ENCODE measurements around the gene CYP2R1.
"Not testable (repeated sequence)": the region's sequence is repeated elsewhere in the genome, so short reads cannot be mapped to it uniquely, and the experiment has no call there.

CYP2R1 gene

GRCh38 chr11:14891143-14892035 lies 642 bp downstream of the CYP2R1 start:
- H3K9ac ChIP-seq (ENCODE audit: low read length): peak overlapping the region; percentile 47
- H3K36me3 ChIP-seq (ENCODE audit: control insufficient read depth, insufficient read depth, low read length): no peaks in the 10 kb centered on the region
- no peaks in the 10 kb centered on the region; the same call in 1 of the 2 replicates for H3K4me1 ChIP-seq (ENCODE audit: control insufficient read depth, insufficient read depth, low read length)
- no peaks in the 10 kb centered on the region; the same call in 1 of the 2 replicates for H3K27me3 ChIP-seq (ENCODE audit: control insufficient read depth, insufficient read depth, low read length)
- H3K4me3 ChIP-seq (ENCODE audit: low read depth, low read length): peak overlapping the region; percentile 62
- no peaks in the 10 kb centered on the region; the same call in 1 of the 2 replicates for H3K9me3 ChIP-seq (ENCODE audit: control insufficient read depth, insufficient read depth, low read depth, low read length)
- no peak overlapping the region for H3K27ac ChIP-seq (ENCODE audit: low read depth, low read length)

GRCh38 chr11:14886513-14886912 lies 5.5 kb downstream of the CYP2R1 start:
- Histone ChIP-seq H3K27me3 (ENCODE audit: control insufficient read depth, insufficient read depth, low read length) (no peaks in the 10 kb centered on the region; the same call in 1 of the 2 replicates), H3K4me3 (ENCODE audit: low read depth, low read length) (no peak overlapping the region), H3K4me1 (ENCODE audit: control insufficient read depth, insufficient read depth, low read length) (no peaks in the 10 kb centered on the region; the same call in 1 of the 2 replicates), H3K27ac (ENCODE audit: low read depth, low read length) (no peak overlapping the region), H3K9ac (ENCODE audit: low read length) (no peak overlapping the region), H3K9me3 (ENCODE audit: control insufficient read depth, insufficient read depth, low read depth, low read length) (no peaks in the 10 kb centered on the region), H3K36me3 (ENCODE audit: control insufficient read depth, insufficient read depth, low read length) (no peaks in the 10 kb centered on the region)

- H3K36me3 ChIP-seq (ENCODE audit: control insufficient read depth, insufficient read depth, low read length): no peaks in the 10 kb centered on the region
- H3K4me3 ChIP-seq (ENCODE audit: low read depth, low read length): no peak overlapping the region
- no peaks in the 10 kb centered on the region for H3K9me3 ChIP-seq (ENCODE audit: control insufficient read depth, insufficient read depth, low read depth, low read length)
- H3K27me3 ChIP-seq (ENCODE audit: control insufficient read depth, insufficient read depth, low read length): no peaks in the 10 kb centered on the region
- no peak overlapping the region for H3K27ac ChIP-seq (ENCODE audit: low read depth, low read length)
- no peaks in the 10 kb centered on the region; the same call in 1 of the 2 replicates for H3K4me1 ChIP-seq (ENCODE audit: control insufficient read depth, insufficient read depth, low read length)
- no peak overlapping the region for H3K9ac ChIP-seq (ENCODE audit: low read length)
Measured at GRCh38 chr11:14884667-14885273, 7.3 kb downstream of the CYP2R1 start.

DNA sequence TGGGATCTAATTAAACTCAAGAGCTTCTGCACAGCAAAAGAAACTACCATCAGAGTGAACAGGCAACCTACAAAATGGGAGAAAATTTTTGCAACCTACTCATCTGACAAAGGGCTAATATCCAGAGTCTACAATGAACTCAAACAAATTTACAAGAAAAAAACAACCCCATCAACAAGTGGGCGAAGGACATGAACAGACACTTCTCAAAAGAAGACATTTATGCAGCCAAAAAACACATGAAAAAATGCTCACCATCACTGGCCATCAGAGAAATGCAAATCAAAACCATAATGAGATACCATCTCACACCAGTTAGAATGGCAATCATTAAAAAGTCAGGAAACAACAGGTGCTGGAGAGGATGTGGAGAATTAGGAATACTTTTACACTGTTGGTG lies 8.3 kb downstream of the CYP2R1 start:
- H3K4me1 ChIP-seq (ENCODE audit: control insufficient read depth, insufficient read depth, low read length); H3K9me3 ChIP-seq (ENCODE audit: control insufficient read depth, insufficient read depth, low read depth, low read length); H3K27me3 ChIP-seq (ENCODE audit: control insufficient read depth, insufficient read depth, low read length); H3K4me3 ChIP-seq (ENCODE audit: low read depth, low read length); H3K36me3 ChIP-seq (ENCODE audit: control insufficient read depth, insufficient read depth, low read length); H3K27ac ChIP-seq (ENCODE audit: low read depth, low read length); H3K9ac ChIP-seq (ENCODE audit: low read length): not testable (repeated sequence)

- H3K9ac ChIP-seq (ENCODE audit: low read length): no peak overlapping the region
- no peaks in the 10 kb centered on the region for H3K9me3 ChIP-seq (ENCODE audit: control insufficient read depth, insufficient read depth, low read depth, low read length)
- H3K4me1 ChIP-seq (ENCODE audit: control insufficient read depth, insufficient read depth, low read length): no peaks in the 10 kb centered on the region
- H3K27ac ChIP-seq (ENCODE audit: low read depth, low read length): no peak overlapping the region
- H3K27me3 ChIP-seq (ENCODE audit: control insufficient read depth, insufficient read depth, low read length): no peaks in the 10 kb centered on the region
- H3K36me3 ChIP-seq (ENCODE audit: control insufficient read depth, insufficient read depth, low read length): no peaks in the 10 kb centered on the region
- H3K4me3 ChIP-seq (ENCODE audit: low read depth, low read length): no peak overlapping the region
Measured at GRCh38 chr11:14882196-14882595, 9.8 kb downstream of the CYP2R1 start.

GRCh38 chr11:14881576-14882193 lies 10.3 kb downstream of the CYP2R1 start:
- H3K27me3 ChIP-seq (ENCODE audit: control insufficient read depth, insufficient read depth, low read length): no peaks in the 10 kb centered on the region
- no peak overlapping the region for H3K9ac ChIP-seq (ENCODE audit: low read length)
- H3K9me3 ChIP-seq (ENCODE audit: control insufficient read depth, insufficient read depth, low read depth, low read length): no peaks in the 10 kb centered on the region
- no peak overlapping the region for H3K4me3 ChIP-seq (ENCODE audit: low read depth, low read length)
- no peak overlapping the region for H3K27ac ChIP-seq (ENCODE audit: low read depth, low read length)
- no peaks in the 10 kb centered on the region for H3K36me3 ChIP-seq (ENCODE audit: control insufficient read depth, insufficient read depth, low read length)
- no peaks in the 10 kb centered on the region for H3K4me1 ChIP-seq (ENCODE audit: control insufficient read depth, insufficient read depth, low read length)

DNA sequence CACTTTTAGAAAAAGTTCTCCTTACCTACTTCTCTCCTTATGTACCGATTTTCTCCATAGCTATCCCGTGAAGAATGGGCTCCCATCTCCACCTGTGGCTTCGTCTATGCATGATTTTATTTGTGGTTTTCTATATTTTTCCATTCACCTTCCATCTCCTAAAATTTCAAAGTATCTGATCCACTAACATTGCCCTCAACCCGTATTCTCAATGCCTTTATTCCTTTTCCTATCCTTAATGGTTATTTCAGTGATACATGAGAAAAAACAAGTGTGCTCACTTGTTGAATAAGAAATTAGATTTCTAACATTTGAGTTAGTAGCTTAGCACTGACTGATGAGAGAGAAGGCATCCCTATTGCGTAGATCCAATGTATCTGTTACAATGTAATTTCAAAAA lies 16.9 kb downstream of the CYP2R1 start:
- H3K9me3 ChIP-seq (ENCODE audit: control insufficient read depth, insufficient read depth, low read depth, low read length): no peaks in the 10 kb centered on the region
- no peak overlapping the region for H3K4me3 ChIP-seq (ENCODE audit: low read depth, low read length)
- no peaks in the 10 kb centered on the region for H3K36me3 ChIP-seq (ENCODE audit: control insufficient read depth, insufficient read depth, low read length)
- no peak overlapping the region for H3K9ac ChIP-seq (ENCODE audit: low read length)
- no peaks in the 10 kb centered on the region for H3K27me3 ChIP-seq (ENCODE audit: control insufficient read depth, insufficient read depth, low read length)
- H3K4me1 ChIP-seq (ENCODE audit: control insufficient read depth, insufficient read depth, low read length): no peaks in the 10 kb centered on the region
- H3K27ac ChIP-seq (ENCODE audit: low read depth, low read length): no peak overlapping the region

DNA sequence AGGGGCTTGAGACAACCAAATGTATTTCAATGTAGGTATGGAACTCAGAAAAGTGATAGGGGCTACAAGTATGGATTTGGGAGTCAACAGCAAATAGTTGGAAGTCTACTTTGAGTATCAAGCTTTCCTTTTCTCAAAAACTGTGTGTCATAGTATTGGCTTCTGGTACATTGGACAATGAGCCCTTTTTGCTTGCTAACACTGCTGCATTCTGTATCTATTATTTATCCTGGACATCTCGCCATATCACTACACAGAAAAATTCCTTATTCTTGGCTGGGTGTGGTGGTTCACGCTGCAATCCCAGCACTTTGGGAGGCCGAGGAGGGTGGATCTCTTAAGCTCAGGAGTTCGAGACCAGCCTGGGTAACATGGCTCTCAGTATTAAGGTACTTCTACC lies 18.4 kb downstream of the CYP2R1 start:
- Histone ChIP-seq H3K4me3 (ENCODE audit: low read depth, low read length) (no peak overlapping the region), H3K9ac (ENCODE audit: low read length) (no peak overlapping the region), H3K27me3 (ENCODE audit: control insufficient read depth, insufficient read depth, low read length) (no peaks in the 10 kb centered on the region), H3K9me3 (ENCODE audit: control insufficient read depth, insufficient read depth, low read depth, low read length) (no peaks in the 10 kb centered on the region), H3K36me3 (ENCODE audit: control insufficient read depth, insufficient read depth, low read length) (no peaks in the 10 kb centered on the region), H3K27ac (ENCODE audit: low read depth, low read length) (no peak overlapping the region), H3K4me1 (ENCODE audit: control insufficient read depth, insufficient read depth, low read length) (no peaks in the 10 kb centered on the region)

GRCh38 chr11:14872032-14872431 lies 20.0 kb downstream of the CYP2R1 start:
- no peaks in the 10 kb centered on the region for H3K36me3 ChIP-seq (ENCODE audit: control insufficient read depth, insufficient read depth, low read length)
- H3K27ac ChIP-seq (ENCODE audit: low read depth, low read length): no peak overlapping the region
- H3K9me3 ChIP-seq (ENCODE audit: control insufficient read depth, insufficient read depth, low read depth, low read length): no peaks in the 10 kb centered on the region

DNA sequence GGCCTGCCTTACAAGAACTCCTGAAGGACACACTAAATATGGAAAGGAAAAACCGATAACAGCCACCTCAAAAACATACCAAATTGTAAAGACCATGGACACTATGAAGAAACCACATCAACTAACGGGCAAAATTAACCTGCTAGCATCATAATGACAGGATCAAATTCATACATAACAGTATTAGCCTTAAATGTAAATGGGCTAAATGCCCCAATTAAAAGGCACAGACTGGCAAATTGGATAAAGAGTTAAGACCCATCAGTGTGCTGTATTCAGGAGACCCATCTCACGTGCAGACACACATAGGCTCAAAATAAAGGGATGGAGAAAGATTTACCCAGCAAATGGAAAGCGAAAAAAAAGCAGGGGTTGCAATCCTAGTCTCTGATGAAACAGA lies 28.3 kb downstream of the CYP2R1 start:
- not testable (repeated sequence) for H3K4me3 ChIP-seq (ENCODE audit: low read depth, low read length); H3K36me3 ChIP-seq (ENCODE audit: control insufficient read depth, insufficient read depth, low read length); H3K27me3 ChIP-seq (ENCODE audit: control insufficient read depth, insufficient read depth, low read length); H3K9me3 ChIP-seq (ENCODE audit: control insufficient read depth, insufficient read depth, low read depth, low read length); H3K4me1 ChIP-seq (ENCODE audit: control insufficient read depth, insufficient read depth, low read length); H3K27ac ChIP-seq (ENCODE audit: low read depth, low read length); H3K9ac ChIP-seq (ENCODE audit: low read length)

More at GRCh38 chr11:14872032-14872431, 20.0 kb downstream of the CYP2R1 start:
- H3K9ac ChIP-seq (ENCODE audit: low read length): no peak overlapping the region
- H3K27me3 ChIP-seq (ENCODE audit: control insufficient read depth, insufficient read depth, low read length): no peaks in the 10 kb centered on the region
- H3K4me1 ChIP-seq (ENCODE audit: control insufficient read depth, insufficient read depth, low read length): no peaks in the 10 kb centered on the region
- H3K4me3 ChIP-seq (ENCODE audit: low read depth, low read length): no peak overlapping the region

GRCh38 chr11:14861680-14862079 lies 30.4 kb downstream of the CYP2R1 start:
- Histone ChIP-seq H3K4me1 (ENCODE audit: control insufficient read depth, insufficient read depth, low read length) (no peaks in the 10 kb centered on the region), H3K4me3 (ENCODE audit: low read depth, low read length) (no peak overlapping the region), H3K36me3 (ENCODE audit: control insufficient read depth, insufficient read depth, low read length) (no peaks in the 10 kb centered on the region), H3K27ac (ENCODE audit: low read depth, low read length) (no peak overlapping the region), H3K9ac (ENCODE audit: low read length) (no peak overlapping the region), H3K9me3 (ENCODE audit: control insufficient read depth, insufficient read depth, low read depth, low read length) (no peaks in the 10 kb centered on the region), H3K27me3 (ENCODE audit: control insufficient read depth, insufficient read depth, low read length) (no peaks in the 10 kb centered on the region)
